Measurements from ENCODE around the gene ATP2C2.
"Not testable (repeated sequence)": the region's sequence is repeated elsewhere in the genome, so short reads cannot be mapped to it uniquely, and the experiment has no call there.

ATP2C2 gene

DNA sequence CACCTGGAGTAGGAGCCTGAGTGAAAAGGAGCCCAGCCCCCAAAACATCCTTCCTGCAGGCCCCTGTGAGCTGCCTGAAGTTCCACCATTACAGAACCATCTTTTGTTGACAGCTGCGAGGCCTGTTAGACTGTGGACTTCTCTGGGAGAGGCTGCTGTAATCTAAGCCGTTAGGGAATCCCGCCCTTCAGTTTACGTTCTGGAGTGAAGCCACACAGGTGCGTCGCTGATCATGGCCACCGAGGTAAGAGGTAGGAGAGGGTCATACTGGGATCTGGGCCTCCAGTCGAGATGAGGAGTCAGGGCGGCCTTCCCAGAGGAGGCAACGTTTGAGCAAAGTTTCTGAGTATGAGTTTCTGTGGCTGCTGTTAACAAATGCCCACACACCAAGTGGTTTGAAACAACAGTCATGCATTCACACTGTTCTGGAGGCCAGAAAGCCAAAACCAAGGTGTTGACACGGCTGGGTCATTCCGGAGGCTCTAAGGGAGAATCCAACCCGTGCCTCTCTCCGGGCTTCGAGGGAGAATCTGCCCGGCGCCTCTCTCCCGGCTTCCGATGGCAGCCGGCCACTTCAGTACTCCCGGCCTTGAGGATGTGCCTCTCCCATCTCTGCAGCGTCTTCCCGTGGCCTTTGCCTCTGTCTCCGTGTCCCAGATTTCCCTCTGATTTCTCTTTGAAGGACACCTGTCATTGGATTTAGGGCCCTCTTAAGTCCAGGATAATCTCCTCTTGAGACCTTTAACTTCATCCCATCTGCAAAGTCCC is 26.6 kb upstream of the ATP2C2 start:
- no peak for DNase-seq (ENCODE audit: low spot score)

DNA sequence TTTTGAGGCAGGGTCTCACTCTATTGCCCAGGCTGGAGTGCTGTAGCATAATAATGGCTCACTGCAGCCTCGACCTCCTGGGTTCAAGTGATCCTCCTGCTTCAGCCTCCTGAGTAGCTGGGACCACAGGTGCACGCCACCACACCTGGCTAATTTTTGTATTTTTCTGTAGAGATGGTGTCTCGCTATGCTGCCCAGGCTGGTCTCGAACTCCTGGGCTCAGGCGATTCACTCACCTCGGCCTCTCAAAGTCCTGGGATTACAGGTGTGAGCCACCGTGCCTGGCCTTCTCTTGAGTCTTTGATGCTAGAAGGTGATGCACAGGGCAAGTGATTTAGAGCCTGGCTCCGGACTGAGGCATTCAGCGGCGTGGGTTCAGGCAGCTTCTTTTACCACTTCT is 24.5 kb upstream of the ATP2C2 start:
- not testable (repeated sequence) for DNase-seq (ENCODE audit: low spot score)

- DNase-seq (ENCODE audit: low spot score): no peak
These were observed 23.6 kb upstream of the ATP2C2 start for GRCh38 chr16:84344781-84345180.

DNA sequence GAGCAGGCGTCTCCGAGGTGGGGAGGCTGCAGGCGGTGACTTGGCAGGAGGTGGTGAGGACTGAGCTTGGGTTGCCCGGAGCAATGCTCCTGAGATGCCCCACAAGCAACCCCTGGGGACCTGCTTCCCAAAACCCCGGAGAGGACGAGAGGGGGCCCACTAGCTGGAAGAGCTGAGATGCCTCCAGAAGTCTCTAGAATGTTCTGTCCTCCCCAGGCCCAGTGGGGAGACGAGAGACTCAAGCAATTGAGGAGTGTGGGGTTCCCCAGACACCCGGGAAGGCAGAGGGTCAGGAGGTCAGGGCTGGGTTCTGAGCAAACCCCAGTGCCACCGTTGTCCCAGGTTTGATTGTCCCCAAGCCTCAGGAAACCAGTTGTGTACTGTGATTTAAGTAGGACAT is 21.2 kb upstream of the ATP2C2 start:
- DNase-seq (ENCODE audit: low spot score): no peak

DNA sequence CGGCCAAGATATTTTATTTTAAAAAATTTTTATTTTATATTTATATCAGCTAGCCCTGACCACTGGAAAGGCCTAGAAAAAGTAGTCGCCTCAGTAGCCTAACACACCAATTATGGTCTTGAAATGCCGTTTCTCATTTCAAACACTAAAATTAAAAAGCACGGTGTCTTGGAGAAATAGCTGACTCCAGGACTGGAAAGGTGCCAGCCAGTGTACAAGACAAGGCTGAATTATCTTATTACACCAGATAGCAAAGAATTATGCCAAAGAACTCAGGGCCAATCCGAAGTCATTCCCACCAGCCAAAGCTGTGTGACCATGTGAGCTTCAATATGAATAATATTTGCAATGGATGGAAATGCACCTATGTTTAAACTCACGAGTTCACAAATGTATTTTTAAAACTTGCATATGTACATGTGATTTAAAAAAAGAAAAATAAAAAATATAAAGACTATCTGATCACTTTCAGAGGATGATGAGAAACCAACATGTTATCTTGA is 19.9 kb upstream of the ATP2C2 start:
- DNase-seq (ENCODE audit: low spot score): no peak

- DNase-seq (ENCODE audit: low spot score): no peak
These were observed 18.3 kb upstream of the ATP2C2 start for GRCh38 chr16:84349862-84350684.

DNA sequence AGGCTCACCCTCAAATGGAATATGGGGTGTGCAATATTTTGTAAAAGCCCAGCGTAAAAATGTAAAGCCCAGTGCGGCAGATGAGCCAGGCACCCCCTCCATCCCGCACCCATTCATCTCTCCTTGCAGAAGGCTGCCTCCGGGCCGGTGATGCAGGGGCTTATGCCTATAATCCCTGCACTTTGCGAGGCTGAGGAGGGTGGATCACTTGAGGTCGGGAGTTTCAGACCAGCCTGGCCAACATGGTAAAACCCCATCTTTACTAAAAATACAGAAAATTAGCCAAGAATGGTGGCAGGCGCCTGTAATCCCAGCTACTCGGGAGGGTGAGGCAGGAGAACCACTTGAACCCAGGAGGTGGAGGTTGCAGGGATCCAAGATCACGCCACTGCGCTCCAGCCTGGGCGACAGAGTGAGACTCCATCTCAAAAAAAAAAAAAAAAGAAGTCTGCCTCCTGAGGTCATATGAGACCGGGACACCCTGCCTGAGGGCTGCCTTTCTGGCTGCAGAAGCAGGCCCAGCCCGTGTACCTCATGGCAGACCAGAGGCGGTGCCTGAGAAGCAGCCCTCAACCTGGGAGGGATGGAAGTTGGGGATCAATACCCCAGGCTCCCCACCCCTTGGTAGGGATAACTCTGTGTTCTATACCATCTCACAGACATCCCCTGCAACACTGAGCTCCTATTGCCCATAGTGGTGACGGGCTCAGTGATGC is 17.5 kb upstream of the ATP2C2 start:
- no peak for DNase-seq (ENCODE audit: low spot score)

DNA sequence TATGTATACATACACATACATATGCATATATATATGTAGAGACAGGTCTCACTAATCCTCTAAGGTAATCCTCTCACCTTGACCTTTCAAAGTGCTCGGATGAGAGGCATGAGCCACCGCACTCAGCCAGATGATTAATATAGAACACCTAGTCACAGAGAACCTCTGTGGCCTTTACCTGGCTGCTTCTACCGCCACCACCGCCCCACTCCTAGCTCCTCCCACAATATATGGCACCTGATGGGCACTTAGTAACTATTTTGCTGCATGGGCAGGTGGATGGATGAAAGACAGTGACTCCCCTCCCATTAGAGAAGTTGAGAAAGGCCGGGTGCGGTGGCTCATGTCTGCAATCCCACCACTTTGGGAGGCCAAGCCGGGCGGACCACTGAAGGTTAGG is 16.7 kb upstream of the ATP2C2 start:
- no peak for DNase-seq (ENCODE audit: low spot score)

DNA sequence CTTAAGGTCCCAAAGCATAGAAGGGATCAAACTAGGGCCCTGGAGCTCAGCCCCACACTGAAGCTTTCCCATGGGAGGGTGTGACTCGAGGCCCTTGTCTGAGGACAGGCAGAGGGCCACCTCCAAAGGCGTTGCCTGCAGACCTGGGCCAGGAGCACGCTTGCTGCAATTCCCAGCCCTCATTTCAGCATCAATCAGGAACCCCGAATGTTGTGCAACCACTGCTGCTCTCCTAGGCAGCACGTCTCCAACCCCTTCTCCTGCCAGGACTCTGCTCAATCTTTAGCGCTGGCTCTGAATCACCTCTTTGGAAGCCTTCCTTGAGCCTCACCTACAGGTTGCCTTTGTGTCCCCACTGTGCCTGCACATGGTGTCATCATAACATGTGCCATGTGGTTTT is 14.0 kb upstream of the ATP2C2 start:
- DNase-seq (ENCODE audit: low spot score): no peak

DNA sequence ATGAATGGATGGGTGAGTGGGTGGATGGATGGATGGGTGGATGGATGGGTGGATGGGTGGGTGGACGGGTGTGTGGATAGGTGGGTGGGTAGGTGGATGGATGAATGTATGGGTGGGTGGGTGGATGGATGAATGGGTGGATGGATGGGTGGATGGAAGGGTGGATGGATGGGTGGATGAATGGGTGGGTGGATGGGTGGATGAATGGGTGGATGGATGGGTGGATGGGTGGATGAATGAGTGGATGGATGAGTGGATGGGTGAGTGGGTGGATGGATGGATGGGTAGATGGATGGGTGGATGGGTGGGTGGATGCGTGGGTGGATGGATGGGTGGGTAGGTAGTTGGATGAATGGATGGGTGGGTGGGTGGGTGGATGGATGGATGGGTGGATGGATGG is 13.2 kb upstream of the ATP2C2 start:
- no peak for DNase-seq (ENCODE audit: low spot score)

DNA sequence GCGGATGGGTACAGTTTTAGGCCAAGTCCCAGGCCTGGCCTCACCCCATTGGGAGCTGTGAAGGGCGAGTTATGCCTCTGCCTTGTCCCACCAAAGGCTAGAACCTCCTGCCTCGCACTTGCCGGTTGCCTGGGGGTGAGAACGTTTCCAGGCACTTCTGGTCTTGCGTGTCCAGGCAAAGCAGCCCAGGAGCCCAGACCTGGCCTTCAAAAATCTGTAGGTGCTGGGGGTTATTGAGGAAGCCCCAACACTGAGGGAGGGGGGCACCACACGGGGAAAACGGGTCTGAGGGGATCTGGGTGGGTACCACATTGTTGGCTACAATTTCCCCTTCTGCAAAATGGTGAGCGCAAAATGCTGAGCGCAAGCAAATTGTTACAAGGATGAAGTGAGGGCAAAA is 12.2 kb upstream of the ATP2C2 start:
- DNase-seq (ENCODE audit: low spot score): no peak

- DNase-seq (ENCODE audit: low spot score): peak; percentile 33
These were observed 11.7 kb upstream of the ATP2C2 start for GRCh38 chr16:84356591-84357116.

GRCh38 chr16:84357191-84357651 is 11.1 kb upstream of the ATP2C2 start:
- peak; percentile 55 for DNase-seq (ENCODE audit: low spot score)

DNA sequence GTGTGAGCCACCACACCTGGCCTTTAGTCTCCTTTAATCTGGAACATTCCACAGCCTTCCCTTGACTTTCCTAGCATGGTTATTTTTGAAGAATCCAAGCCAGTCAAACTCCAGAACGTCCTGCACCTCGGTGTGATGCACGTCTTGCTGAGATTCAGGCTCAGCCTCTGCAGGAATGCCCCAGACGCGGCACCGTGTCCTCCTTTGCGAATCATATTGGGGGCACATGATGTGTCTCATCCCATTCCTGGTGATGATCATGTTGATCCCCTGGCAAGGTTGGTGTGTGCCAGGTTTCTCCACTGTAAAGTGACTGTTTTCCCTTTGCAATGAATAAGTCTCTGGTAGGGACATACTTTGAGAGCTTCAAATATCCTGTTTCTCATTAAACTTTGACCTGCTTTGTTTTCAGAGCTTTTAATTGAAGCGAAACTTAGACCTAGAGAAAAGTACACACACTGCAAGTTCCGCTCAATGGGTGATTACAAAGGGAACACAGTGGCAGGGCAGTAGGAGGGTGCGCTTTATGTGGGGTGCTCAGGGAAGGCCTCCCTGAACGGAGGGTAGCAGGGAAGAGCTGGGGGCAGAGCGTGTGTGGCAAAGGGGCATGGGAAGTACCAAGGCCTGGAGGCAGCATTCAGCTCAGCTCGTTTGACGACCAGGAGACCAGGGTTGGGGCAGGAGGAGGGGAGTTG is 9.6 kb upstream of the ATP2C2 start:
- no peak for DNase-seq (ENCODE audit: low spot score)

- no peak for DNase-seq (ENCODE audit: low spot score)
These were observed 9.0 kb upstream of the ATP2C2 start for GRCh38 chr16:84359326-84359725.

GRCh38 chr16:84360170-84360569 is 8.2 kb upstream of the ATP2C2 start:
- DNase-seq (ENCODE audit: low spot score): peak; percentile 60

GRCh38 chr16:84360748-84361147 is 7.6 kb upstream of the ATP2C2 start:
- DNase-seq (ENCODE audit: low spot score): no peak

DNA sequence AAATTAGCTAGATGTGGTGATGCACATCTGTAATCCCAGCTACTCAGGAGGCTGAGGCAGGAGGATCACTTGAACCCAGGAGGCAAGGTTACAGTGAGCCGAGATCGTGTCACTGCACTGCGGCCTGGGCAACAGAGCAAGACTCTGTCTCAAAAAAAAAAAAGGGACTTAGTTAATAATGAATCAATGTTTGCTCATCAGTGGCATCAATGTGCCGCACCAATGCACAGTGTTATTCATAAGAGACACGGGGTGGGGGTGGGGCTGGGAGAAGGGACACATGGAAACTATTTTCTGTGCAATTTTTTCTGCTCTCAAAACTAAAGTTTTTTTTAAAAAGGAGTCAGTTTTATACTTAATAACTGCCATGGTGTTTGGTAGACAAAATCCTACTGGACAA is 6.8 kb upstream of the ATP2C2 start:
- no peak for DNase-seq (ENCODE audit: low spot score)

DNA sequence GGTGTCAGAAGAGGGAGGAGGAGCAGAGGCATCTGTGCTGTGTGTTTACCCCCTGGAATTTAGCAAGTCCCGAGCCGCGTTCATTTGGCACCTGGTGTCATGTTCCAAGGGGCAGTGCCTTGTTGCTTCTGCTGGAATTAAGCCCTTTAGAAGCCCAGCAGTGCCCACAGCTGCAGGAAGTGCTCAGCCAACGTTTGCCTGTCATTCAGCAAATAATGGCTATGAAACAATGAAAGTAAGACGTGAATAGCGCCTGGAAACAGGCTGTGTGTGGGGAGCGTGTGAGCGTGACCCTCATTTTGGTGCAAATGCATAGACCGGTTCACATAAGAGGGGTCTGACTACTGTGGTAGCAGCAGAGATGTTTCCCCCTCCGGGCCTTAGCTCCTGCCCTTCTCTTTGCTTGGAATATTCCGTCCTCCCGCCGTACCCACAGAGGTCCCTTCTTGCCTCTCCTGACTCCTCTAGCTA is 5.8 kb upstream of the ATP2C2 start:
- peak; percentile 31 for DNase-seq (ENCODE audit: low spot score)

- no peak for DNase-seq (ENCODE audit: low spot score)
These were observed 2.1 kb upstream of the ATP2C2 start for GRCh38 chr16:84366208-84366607.

DNA sequence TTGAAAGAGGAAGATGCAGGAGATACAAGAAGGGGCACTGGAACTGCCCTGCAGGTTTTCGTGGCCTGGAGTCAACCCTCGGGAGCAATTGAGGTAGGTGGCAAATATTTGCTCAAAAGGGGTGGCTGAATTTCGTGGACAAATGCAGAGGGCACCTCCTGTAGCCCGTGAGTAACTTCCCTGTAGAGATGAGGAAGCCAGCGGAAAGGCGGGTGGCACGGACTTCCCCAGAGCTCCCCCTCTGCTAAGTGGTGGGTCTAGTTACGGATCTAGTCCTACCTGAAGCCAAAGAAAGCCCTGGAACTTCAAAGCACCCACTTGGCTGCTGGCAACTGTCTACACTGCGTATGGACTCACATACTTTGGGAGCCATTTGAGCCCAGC is 1.0 kb upstream of the ATP2C2 start:
- no peak for DNase-seq (ENCODE audit: low spot score)

Measured in SW480 (cell line).